Mesothelial cell of epicardium (in vitro differentiated cells): ENCODE results near the gene AOC1. TPM values are rescaled to one million over a fixed set of nuclear protein-coding genes. Genes with fewer than 3 reads are reported as not detected.

ENCODE experiments used
- DNase-seq, 2 experiments: peaks; one replicate each; pipeline ENCODE4 v3.0.0; 2021; ENCODE audit warnings: low spot score in 2 of 2; ENCODE audit not compliant: unreplicated experiment in 2 of 2
- H3K27ac Mint-ChIP-seq: 2 replicates; pipeline ENCODE4 v1.8.0; 2021; ENCODE audit warnings: mixed read lengths
- H3K27me3 Mint-ChIP-seq: 2 replicates; pipeline ENCODE4 v1.8.0; 2021; ENCODE audit warnings: low read depth, mixed read lengths
- H3K36me3 Mint-ChIP-seq: 2 replicates; pipeline ENCODE4 v1.8.0; 2021; ENCODE audit warnings: mixed read lengths
- H3K4me1 Mint-ChIP-seq: 2 replicates; pipeline ENCODE4 v1.8.0; 2021; ENCODE audit warnings: mixed read lengths
- H3K4me3 Mint-ChIP-seq: 2 replicates; pipeline ENCODE4 v1.8.0; 2021; ENCODE audit warnings: mild to moderate bottlenecking, moderate library complexity, mixed read lengths
- H3K9me3 Mint-ChIP-seq: 2 replicates; pipeline ENCODE4 v1.8.0; 2021; ENCODE audit warnings: mixed read lengths
- CTCF ChIP-seq: fragments of 200-600 bp; sonication (generic); IDR thresholded peaks from one replicate; pipeline ENCODE4 v1.5.0; 2021; ENCODE audit warnings: antibody characterized with exemption; ENCODE audit not compliant: unreplicated experiment
- total RNA-seq: library from RNA; stranded (reverse); gene quantifications from 3 replicates; pipeline ENCODE4 v1.2.1, GENCODE V29; 2021

Gene AOC1
- total RNA-seq: not detected in 3 replicates

- Mint-ChIP-seq H3K27ac (no peak within 1 kb of the TSS), H3K4me3 (no peak within 1 kb of the TSS), H3K27me3 (peaks cover 44% of the 10 kb centered on the region), H3K9me3 (no peaks in the 10 kb centered on the region), H3K4me1 (peaks cover 16% of the 10 kb centered on the region), H3K36me3 (no peaks in the 10 kb centered on the region)
- TF ChIP-seq CTCF: no peak
- peak in 1 of 2 experiments; percentile 34 for DNase-seq
These were observed at the start of gene AOC1 for GRCh38 chr7:150852371-150852905. TSS of gene AOC1 (plus strand) at chr7:150852517. CDS start at chr7:150856471, 3,954 bp downstream.

- no peak for TF ChIP-seq CTCF
- no peak for DNase-seq
- Mint-ChIP-seq H3K27ac (no peak overlapping the region), H3K4me1 (peaks cover 4% of the 10 kb centered on the region), H3K36me3 (no peaks in the 10 kb centered on the region), H3K4me3 (no peak overlapping the region), H3K9me3 (peaks cover 12% of the 10 kb centered on the region), H3K27me3 (peaks cover 71% of the 10 kb centered on the region)
These were observed 49.0 kb upstream of the AOC1 start for GRCh38 chr7:150803161-150803860.

GRCh38 chr7:150804802-150805201 is 47.5 kb upstream of the AOC1 start:
- no peaks in the 10 kb centered on the region for H3K36me3 Mint-ChIP-seq
- no peak for DNase-seq
- peaks cover 12% of the 10 kb centered on the region for H3K9me3 Mint-ChIP-seq
- H3K27ac Mint-ChIP-seq: no peak overlapping the region
- peaks cover 70% of the 10 kb centered on the region for H3K27me3 Mint-ChIP-seq
- no peak overlapping the region for H3K4me3 Mint-ChIP-seq
- no peaks in the 10 kb centered on the region for H3K4me1 Mint-ChIP-seq
- no peak for TF ChIP-seq CTCF

- Mint-ChIP-seq H3K36me3 (no peaks in the 10 kb centered on the region), H3K27ac (no peak overlapping the region), H3K9me3 (peaks cover 12% of the 10 kb centered on the region), H3K4me1 (no peaks in the 10 kb centered on the region), H3K4me3 (no peak overlapping the region), H3K27me3 (peaks cover 74% of the 10 kb centered on the region)
- DNase-seq: no peak
- no peak for TF ChIP-seq CTCF
These were observed 46.5 kb upstream of the AOC1 start for GRCh38 chr7:150805864-150806263.

- Mint-ChIP-seq H3K9me3 (peaks cover 12% of the 10 kb centered on the region), H3K27me3 (peaks cover 72% of the 10 kb centered on the region), H3K27ac (no peak overlapping the region), H3K4me3 (no peak overlapping the region), H3K36me3 (no peaks in the 10 kb centered on the region), H3K4me1 (no peaks in the 10 kb centered on the region)
- no peak for TF ChIP-seq CTCF
- DNase-seq: no peak
These were observed 45.9 kb upstream of the AOC1 start for GRCh38 chr7:150806454-150806853.
